ENCODE measurements around the gene ABLIM2. TPM values are rescaled to one million over a fixed set of nuclear protein-coding genes. Genes with fewer than 3 reads are reported as not detected.

The ABLIM2 gene
- total RNA-seq, 1 experiment from 2014 or later: 1.0 TPM

DNA sequence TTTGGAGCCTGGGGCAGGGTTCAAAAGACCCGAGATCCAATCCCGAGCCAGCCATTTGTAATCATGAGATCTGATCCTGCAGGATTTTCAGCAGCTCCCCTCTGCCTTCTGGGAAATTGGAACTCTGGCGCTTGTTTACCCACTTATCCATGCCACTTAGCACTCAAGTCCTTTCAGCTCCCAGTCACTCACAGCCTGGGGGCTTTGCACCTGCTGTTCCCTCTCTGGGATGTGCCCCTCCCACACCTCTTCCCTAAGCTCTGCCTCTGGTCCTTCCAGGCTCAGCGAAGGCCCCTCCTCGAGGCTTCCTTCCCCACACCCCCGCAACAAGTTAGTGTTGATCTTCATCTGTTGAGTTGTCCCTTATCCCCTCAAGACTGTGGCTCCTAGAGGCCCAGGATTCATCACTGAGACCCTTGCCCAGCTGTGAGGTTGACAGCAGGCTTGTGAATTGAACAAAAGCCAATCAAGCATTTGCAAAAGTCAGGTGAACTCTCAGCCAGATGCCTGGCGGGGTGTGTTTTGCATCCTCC is 119.8 kb downstream of the ABLIM2 start:
- H3K27ac Mint-ChIP-seq: no peak overlapping the region; a peak in 2 of 7 replicates
- no peak overlapping the region for H2BK20ac ChIP-seq (ENCODE audit: low read depth, low read length, poor library complexity, severe bottlenecking)
- H2BK120ac ChIP-seq (ENCODE audit: low read depth, low read length, poor library complexity, severe bottlenecking): no peak overlapping the region
- H3K14ac ChIP-seq (ENCODE audit: insufficient read depth, low read length): no peak overlapping the region
- H4K91ac ChIP-seq (ENCODE audit: insufficient read length, low read depth, low read length): no peak overlapping the region
- H3K79me2 ChIP-seq (ENCODE audit: insufficient read depth, low read length): no peaks in the 10 kb centered on the region
- H3K23me2 ChIP-seq (ENCODE audit: insufficient read length, low read depth, low read length, poor library complexity, severe bottlenecking): peaks cover 3% of the 10 kb centered on the region
- no peak overlapping the region for H3K4me2 ChIP-seq (ENCODE audit: insufficient read depth, insufficient read length, low read length)
- no peak overlapping the region for H3K18ac ChIP-seq (ENCODE audit: insufficient read length, low read depth, low read length)
- H3K9me3 ChIP-seq (ENCODE audit: control insufficient read depth, low read depth, low read length): no peaks in the 10 kb centered on the region
- no peak for DNase-seq
- H2BK5ac ChIP-seq (ENCODE audit: insufficient read length, low read length): no peak overlapping the region
- H3K4me1 Mint-ChIP-seq: peaks cover 13 to 16% of the 10 kb centered on the region in 2 experiments
- H3K9ac ChIP-seq (ENCODE audit: extremely low read depth, insufficient read length, low read length): no peak overlapping the region
- no peaks in the 10 kb centered on the region for H3K36me3 Mint-ChIP-seq (ENCODE audit: insufficient read depth in 1 of 3, low read depth in 3 of 3)
- no peak overlapping the region for H4K5ac ChIP-seq (ENCODE audit: insufficient read length, low read depth, low read length)
- no peak overlapping the region for H2BK12ac ChIP-seq (ENCODE audit: insufficient read length, low read depth, low read length)
- no peak overlapping the region for H2AFZ ChIP-seq (ENCODE audit: low read length)
- no peaks in the 10 kb centered on the region; the same call in 1 of the 2 replicates for H3K27me3 Mint-ChIP-seq (ENCODE audit: low read depth)
- H4K20me1 ChIP-seq (ENCODE audit: control insufficient read depth, insufficient read depth, insufficient read length): no peaks in the 10 kb centered on the region
- no peak overlapping the region for H2BK15ac ChIP-seq (ENCODE audit: low read depth, low read length)
- H3K56ac ChIP-seq (ENCODE audit: insufficient read length, low read depth, low read length): no peak overlapping the region
- 0 out of 5 replicates have a peak overlapping the region, but pooled peaks of 1 of the 2 experiments have one; percentile 3 for H3K4me3 Mint-ChIP-seq
- no peaks in the 10 kb centered on the region for H3K27me3 ChIP-seq (ENCODE audit: insufficient read depth, low read length)
- H3K4me1 ChIP-seq (ENCODE audit: insufficient read depth, low read length): no peaks in the 10 kb centered on the region
- TF ChIP-seq, protein P1, sequence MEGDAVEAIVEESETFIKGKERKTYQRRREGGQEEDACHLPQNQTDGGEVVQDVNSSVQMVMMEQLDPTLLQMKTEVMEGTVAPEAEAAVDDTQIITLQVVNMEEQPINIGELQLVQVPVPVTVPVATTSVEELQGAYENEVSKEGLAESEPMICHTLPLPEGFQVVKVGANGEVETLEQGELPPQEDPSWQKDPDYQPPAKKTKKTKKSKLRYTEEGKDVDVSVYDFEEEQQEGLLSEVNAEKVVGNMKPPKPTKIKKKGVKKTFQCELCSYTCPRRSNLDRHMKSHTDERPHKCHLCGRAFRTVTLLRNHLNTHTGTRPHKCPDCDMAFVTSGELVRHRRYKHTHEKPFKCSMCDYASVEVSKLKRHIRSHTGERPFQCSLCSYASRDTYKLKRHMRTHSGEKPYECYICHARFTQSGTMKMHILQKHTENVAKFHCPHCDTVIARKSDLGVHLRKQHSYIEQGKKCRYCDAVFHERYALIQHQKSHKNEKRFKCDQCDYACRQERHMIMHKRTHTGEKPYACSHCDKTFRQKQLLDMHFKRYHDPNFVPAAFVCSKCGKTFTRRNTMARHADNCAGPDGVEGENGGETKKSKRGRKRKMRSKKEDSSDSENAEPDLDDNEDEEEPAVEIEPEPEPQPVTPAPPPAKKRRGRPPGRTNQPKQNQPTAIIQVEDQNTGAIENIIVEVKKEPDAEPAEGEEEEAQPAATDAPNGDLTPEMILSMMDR (conservative IDR thresholded peaks at IDR 0.05): no peak
- H2AK5ac ChIP-seq (ENCODE audit: insufficient read length, low read length): no peak overlapping the region
- H3T11ph ChIP-seq (ENCODE audit: low read length): no peak overlapping the region
- no peak overlapping the region for H3K27ac ChIP-seq (ENCODE audit: insufficient read length, low read depth, low read length)
- H3K9me3 Mint-ChIP-seq: no peaks in the 10 kb centered on the region; a peak in 1 of 5 replicates
- no peak overlapping the region for H3K4ac ChIP-seq (ENCODE audit: low read depth, low read length)
- no CpG with 5 or more reads among the region's 7 CpGs for WGBS (ENCODE audit: extremely low coverage, insufficient read length, low lambda C conversion rate)
- H3K23ac ChIP-seq (ENCODE audit: insufficient read length, low read depth, low read length): no peak overlapping the region
- no peaks in the 10 kb centered on the region for H3K79me1 ChIP-seq (ENCODE audit: insufficient read depth, low read depth, low read length, poor library complexity, severe bottlenecking)
- H4K8ac ChIP-seq (replicated peaks; ENCODE audit: insufficient read length, low read depth, low read length): no peak overlapping the region
